Measurements from ENCODE around the gene MIDN.

The MIDN gene

DNA sequence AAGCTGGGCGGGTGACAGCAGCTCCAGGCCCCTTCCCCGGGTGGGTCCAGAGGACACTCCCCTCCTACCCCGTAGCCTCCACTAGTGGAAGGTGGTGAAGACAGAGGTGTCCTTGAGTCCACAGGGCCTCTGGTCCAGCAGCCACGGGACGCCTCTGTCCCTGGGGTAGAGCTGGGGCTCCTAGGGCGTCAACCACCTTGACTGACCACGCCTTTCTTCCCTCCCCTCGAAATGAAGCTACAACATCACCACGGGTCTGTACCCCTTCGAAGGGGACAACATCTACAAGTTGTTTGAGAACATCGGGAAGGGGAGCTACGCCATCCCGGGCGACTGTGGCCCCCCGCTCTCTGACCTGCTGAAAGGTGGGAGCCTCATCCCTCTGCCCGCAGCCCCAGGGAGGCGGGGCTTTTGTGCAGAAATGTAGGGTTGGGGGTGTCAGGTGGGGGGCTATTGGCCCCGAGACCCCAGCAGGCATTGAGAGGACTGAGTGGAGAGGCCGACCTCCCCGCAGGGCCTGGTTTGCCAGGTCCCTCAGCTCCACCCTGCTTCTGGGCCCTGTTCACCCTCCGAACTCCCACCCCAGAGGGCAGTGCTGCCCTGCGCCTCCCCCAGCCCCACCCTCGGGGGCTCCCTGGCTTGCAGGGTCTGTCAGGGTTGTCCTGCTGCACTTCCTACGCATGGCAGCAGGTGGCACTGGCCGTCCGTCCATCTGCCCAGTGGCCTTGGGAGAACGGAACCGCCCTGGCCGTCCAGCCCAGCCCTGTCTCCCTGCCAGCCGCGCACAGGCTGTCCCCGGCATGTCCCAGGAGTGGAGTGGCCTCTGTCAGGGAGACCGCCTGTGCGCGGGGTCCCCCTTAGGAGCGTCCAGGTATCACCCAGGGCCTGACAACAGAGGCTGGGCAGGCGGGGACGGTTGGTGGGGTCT is 27.1 kb upstream of the MIDN start:
- DNase-seq, result no peak

- no peak for DNase-seq
Observed at GRCh38 chr19:1221904-1222255, 26.5 kb upstream of the MIDN start.

GRCh38 chr19:1222394-1222793 is 26.0 kb upstream of the MIDN start:
- no peak for DNase-seq

- DNase-seq, result no peak
Observed at GRCh38 chr19:1223018-1223855, 25.1 kb upstream of the MIDN start.

GRCh38 chr19:1224047-1224825 is 24.1 kb upstream of the MIDN start:
- no peak for DNase-seq

- no peak for DNase-seq
Observed at GRCh38 chr19:1224847-1225246, 23.5 kb upstream of the MIDN start.

GRCh38 chr19:1225440-1226226 is 22.8 kb upstream of the MIDN start:
- no peak for DNase-seq

- no peak for DNase-seq
Observed at GRCh38 chr19:1226227-1226518, 22.2 kb upstream of the MIDN start.

- no peak for DNase-seq
Observed at GRCh38 chr19:1226522-1227303, 21.7 kb upstream of the MIDN start.

GRCh38 chr19:1227304-1228054 is 20.9 kb upstream of the MIDN start:
- DNase-seq, result no peak

GRCh38 chr19:1228161-1228957 is 20.0 kb upstream of the MIDN start:
- DNase-seq, result no peak

DNA sequence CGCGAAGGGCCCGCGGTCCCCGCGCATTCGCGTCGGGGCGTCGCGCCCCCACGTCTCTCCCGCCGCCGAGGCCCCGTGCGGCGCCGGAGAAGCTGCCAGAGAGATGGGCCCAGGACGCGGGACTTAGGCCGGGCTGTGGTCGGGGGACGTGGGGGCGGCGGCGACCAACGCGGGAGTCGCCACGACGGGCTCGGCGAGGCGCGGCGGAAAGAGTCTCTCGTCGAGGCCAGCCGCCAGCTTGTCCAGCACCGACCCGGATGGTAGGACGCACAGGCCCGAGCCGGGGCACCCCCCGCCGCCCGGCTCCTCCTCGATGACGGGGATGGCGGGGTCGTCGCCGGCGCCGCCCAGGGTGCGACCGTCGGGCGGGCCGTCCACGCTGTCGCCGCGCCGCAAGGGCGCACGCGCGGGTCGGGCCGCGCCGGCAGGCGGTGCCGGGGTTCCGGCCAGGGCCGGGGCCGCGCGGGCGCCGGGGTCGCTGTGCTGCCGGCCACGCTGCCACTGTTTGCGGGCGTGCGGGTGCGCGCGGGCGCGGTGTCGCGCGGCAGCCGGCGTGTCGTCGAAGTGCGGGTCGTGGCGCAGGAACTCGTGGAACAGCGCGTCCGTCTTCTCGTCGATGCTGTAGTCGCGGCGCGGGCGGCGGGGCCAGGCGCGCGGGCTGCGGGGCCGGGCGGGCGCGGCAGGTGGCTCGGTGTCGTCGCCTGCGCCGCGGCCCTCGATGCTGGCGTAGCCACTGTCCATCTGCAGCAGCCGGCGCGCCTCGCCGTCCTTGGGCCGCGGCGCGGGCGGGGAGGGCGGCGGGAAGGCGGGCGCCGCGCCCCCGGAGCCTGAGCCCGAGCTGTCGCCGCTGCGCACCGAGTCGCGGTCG is 19.1 kb upstream of the MIDN start:
- no peak for DNase-seq

DNA sequence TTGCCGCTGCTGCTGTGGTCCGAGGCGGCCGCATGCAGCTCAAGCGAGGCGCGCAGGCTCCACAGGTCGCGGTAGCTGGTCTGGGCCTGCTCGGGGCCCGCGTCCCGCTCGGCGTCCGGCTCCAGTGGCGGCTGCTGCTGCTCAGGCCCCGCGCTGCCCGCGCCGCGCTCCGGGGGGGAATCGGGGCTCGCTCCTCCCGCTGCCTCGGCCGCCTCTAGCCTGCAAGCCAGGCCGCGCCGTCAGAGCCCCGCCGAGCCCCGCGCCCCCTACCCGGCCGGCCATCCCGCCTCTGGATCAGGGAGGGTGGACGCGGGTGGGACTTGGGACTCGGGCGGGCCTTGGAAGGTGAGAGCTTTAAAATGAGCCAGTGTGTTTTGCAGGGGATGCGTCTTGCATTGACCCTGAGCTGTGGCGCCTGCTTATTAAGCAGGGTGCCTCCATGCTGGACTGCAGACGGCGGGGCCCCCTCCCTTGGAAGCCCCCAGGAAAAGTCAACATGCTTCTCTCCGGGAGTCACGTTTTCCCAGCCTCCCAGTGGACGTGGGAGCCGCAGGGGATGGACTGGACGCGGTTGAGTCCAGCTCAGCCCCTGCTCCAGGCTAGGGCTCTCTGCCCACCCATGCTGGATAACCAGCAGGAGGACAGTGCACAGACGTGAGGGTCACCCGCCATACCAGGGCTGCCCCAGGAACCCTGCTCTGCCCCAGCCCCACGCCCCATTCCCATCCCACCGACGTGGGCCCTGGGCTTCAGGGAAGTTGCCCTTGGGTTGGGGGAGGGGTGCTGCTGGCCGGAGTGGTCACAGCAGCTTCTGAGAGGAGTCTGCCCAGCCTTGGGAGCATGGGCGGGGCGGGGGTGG is 18.2 kb upstream of the MIDN start:
- no peak for DNase-seq

GRCh38 chr19:1230783-1231489 is 17.4 kb upstream of the MIDN start:
- DNase-seq, result no peak

DNA sequence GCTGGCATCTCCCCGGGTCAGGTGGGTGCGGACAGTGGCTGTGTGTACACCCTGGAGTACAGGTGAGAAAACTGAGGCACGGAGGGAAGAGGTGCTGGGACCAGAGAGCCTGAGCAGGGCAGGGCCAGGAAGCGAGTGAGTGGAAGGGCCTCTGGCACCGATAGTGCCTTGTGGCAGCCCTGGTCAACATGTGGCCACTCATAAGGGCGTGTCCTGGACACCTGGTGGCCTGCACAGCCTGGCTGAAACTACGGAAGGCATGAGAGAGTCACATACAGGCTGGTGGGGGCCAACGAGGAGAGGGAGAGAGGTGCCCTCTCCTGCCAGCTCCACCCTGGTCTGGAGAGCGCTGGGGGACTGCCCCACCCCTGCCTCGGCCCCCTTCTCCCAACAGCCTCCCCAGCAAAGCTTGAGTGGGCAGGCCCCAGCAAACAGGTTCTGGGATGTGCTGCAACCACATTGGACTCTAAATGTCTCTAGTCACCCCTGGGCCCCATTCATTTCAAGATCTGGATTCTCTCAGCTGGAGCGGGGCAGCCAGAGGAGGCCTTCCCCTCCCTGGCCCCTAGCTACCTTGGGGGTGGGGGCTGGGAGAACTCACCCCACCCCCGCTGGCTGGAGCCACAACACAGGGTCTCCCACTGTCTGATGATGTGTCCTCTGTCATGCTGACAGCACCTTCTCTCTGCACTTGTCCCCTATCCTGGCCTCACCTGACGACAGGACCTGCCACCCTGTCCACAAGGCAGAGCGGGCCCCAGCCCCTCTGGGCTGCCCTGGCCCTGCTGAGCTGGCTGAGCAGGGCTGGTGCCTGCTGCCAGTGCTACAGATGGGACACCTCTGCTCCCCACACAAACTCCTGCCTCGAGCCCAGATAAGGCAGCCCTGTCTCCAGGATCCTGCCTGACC is 16.4 kb upstream of the MIDN start:
- no peak for DNase-seq

DNA sequence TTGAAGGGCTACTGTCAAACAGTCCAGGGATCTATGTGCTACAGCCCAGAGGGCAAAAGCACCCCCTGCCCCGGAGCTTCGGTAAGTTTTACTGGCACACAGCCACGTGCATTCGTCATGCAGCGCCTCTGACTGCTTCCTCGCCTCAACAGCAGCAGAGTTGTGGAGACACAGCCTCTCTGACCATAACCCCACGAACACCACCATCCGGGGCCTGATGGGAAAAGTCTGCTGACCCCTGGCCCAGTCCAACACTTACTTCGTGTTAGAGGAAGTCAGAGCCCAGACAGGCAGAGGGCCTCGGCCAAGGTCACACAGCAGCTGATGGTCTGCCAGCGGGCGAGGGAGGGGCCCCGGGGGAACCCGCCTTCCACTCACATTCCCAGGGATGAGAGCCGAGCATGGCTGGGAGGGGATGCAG is 15.7 kb upstream of the MIDN start:
- no peak for DNase-seq
